Small intestine (tissue), 7 donors: ENCODE data around the gene ZNF574. TPM values are rescaled to one million over a fixed set of nuclear protein-coding genes. Genes with fewer than 3 reads are reported as not detected.
A peak's percentile ranks its signal among the peaks of the same experiment; 100 is the strongest.

Source experiments
- DNase-seq, 2 donors: peaks; one replicate each; pipeline versions ENCODE4 v3.0.0 to v3.0.0-alpha.2; 2013
- FAIRE-seq: peaks from 2 replicates; lab custom pipeline; 2012; peaks lifted over from hg19 to GRCh38; lab: Jason Lieb, UNC
- H3K27ac ChIP-seq, 3 donors: one replicate each; pipeline ENCODE4 v1.5.1; 2013; ENCODE audit warnings: low read length in 2 of 3, mild to moderate bottlenecking in 2 of 3, control low read depth in 1 of 3, inconsistent platforms in 1 of 3, low read depth in 1 of 3, moderate library complexity in 1 of 3
- H3K27me3 ChIP-seq, 3 donors: one replicate each; pipeline ENCODE4 v1.6.1; 2013; ENCODE audit warnings: low read length in 3 of 3, inconsistent platforms in 1 of 3; ENCODE audit not compliant: control insufficient read depth in 3 of 3, insufficient read depth in 3 of 3
- H3K36me3 ChIP-seq, 3 donors: one replicate each; pipeline ENCODE4 v1.6.1; 2013; ENCODE audit warnings: low read length in 3 of 3, inconsistent platforms in 1 of 3, low read depth in 1 of 3, mild to moderate bottlenecking in 1 of 3, moderate library complexity in 1 of 3; ENCODE audit not compliant: control insufficient read depth in 3 of 3, insufficient read depth in 2 of 3
- H3K4me1 ChIP-seq, 3 donors: one replicate each; pipeline ENCODE4 v1.6.1; 2013; ENCODE audit warnings: low read length in 2 of 3, inconsistent platforms in 1 of 3, low read depth in 1 of 3, mild to moderate bottlenecking in 1 of 3, moderate library complexity in 1 of 3; ENCODE audit not compliant: control insufficient read depth in 3 of 3, insufficient read depth in 2 of 3
- H3K4me3 ChIP-seq, 3 donors: one replicate each; pipeline ENCODE4 v1.5.1; 2013; ENCODE audit warnings: low read length in 3 of 3, control low read depth in 1 of 3, inconsistent platforms in 1 of 3, low read depth in 1 of 3, mild to moderate bottlenecking in 1 of 3, moderate library complexity in 1 of 3
- H3K9me3 ChIP-seq, 2 donors: one replicate each; pipeline ENCODE4 v1.6.1; 2013; ENCODE audit warnings: low read depth in 1 of 2, low read length in 1 of 2; ENCODE audit not compliant: control insufficient read depth in 2 of 2, insufficient read depth in 1 of 2
- WGBS, 3 donors: extraction: QIAGEN DNeasy Blood & Tissue Kit; methylation state at CpG; one replicate each; pipeline ENCODE4 v1.1.7; 2013; 5-methylcytosine and 5-hydroxymethylcytosine counted together
- polyA plus RNA-seq, 4 donors: library from polyadenylated mRNA; stranded (reverse) in 3 of 4; unstranded in 1 of 4; fragments of 200-250 nt in 3 of 4; fragments of 120-200 nt in 1 of 4; gene quantifications; one replicate each; pipeline versions ENCODE4 v1.2.1 to v1.2.3, GENCODE V29; 2013
- donor health status: healthy with polysubstance abuse.
- donor health status: control.
- donor health status: control.
- donor health status: Bipolar disorder and iron deficiency.
- donor health status: healthy.

The ZNF574 gene
- polyA plus RNA-seq, 4 donors, result 4.5 to 16.9 (median 7.4) TPM

DNA sequence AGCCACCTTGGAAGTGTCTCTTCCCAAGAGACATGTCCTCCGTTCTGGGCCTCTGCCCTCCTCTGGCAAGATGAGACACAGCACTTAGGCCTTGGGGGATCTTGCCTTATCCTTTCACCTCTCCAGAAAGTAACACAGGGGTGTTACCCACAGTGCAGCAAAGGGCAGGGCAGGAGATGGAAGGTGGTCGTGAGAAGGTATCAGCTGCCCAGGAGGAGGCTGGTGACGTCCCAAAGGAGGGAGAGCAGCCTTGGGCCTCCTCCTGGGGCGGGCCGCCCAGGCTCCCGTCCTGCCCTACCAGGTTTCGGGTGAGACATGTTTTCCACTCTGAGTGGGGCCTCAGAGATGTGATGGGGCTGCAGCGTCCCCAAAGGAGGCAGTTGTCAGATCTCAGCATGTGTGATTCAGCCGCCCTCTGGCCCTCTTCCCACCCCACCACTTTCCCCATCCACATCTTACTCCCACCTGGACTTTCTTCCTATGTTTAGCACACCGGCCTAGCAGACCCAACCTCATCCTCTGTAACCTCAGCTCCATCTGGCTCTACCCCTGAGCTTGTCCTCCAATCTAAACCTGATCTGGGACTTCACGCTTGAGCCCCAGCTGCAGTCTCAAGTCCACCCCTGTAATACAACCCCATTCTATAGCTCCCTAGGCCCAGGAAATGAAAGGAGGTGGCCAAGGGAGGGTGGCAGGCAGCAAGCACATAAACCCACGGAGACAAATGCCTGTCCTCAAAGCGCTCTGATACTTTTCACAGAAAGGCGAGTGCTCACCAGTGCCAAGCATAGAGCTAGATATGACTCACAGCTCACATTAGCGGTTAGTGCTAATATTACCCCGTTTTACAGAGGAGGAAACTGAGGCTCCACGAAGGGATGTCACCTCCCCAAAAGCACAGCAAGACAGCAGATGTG, 47.0 kb downstream of the ZNF574 start:
- WGBS, 3 donors, result 71 to 80% (median 76%) methylated on average over 17 of the region's 17 CpGs
- Histone ChIP-seq H3K9me3 (peaks cover 0 to 4% of the 10 kb centered on the region in 2 donors), H3K4me1 (peaks cover 0 to 4% (median 0%) of the 10 kb centered on the region in 3 donors), H3K36me3 (no peaks in the 10 kb centered on the region), H3K27me3 (peaks cover 0 to 3% (median 0%) of the 10 kb centered on the region in 3 donors), H3K27ac (peak overlapping the region in 1 of 3 donors; percentile 29), H3K4me3 (no peak overlapping the region)
- DNase-seq (no peak), FAIRE-seq (no peak)

DNA sequence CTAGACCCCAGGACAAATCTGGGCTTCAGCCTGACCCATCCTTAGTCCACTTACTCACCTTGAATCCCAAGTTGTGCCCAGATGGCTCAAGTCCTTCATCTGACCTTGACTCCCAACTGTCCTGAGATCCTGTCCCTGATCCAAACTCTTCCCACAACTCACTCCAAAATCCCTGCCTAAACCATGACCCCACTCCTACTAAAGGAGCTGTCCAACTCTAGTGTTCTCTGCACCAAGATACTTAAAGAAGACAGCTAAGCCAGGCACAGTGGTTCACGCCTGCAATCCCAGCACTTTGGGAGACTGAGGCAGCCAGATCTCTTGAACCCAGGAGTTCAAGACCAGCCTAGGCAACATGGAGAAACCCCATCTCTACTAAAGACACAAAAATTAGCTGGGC, 47.8 kb downstream of the ZNF574 start:
- Histone ChIP-seq H3K4me1 (peaks cover 0 to 4% (median 0%) of the 10 kb centered on the region in 3 donors), H3K36me3 (no peaks in the 10 kb centered on the region), H3K27me3 (peaks cover 0 to 3% (median 0%) of the 10 kb centered on the region in 3 donors), H3K27ac (peak overlapping the region in 1 of 3 donors; percentile 1), H3K9me3 (peaks cover 0 to 4% of the 10 kb centered on the region in 2 donors), H3K4me3 (no peak overlapping the region)
- no peak for FAIRE-seq
- no peak for DNase-seq
- 88 to 95% (median 94%) methylated on average over 1 of the region's 1 CpG for WGBS, 3 donors

DNA sequence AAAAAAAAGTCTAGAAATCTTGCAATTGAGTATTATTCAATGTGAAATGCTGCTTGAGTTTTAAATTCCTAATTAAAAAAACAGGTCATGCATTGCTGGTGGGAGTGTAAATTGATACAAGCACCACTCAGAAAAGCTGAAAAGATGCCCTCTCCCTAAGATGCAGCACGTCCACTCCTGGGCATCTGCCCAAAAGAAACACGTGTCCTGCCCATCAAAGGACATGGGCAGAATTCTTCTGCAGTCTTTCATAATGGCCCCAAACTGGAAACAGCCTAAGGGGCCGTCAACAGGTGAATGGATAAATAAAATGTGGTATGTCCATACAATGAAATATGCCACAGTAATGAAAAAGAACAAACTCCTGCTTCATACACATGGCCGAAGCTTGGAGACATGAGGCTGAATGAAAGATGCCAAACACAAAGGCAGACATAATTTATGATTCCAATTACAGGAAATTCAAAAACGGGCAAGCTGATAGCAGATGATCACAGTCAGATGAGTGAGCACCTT, 48.5 kb downstream of the ZNF574 start:
- Histone ChIP-seq H3K4me1 (peaks cover 0 to 4% (median 0%) of the 10 kb centered on the region in 3 donors), H3K27me3 (peaks cover 0 to 3% (median 0%) of the 10 kb centered on the region in 3 donors), H3K4me3 (no peak overlapping the region), H3K9me3 (peaks cover 0 to 4% of the 10 kb centered on the region in 2 donors), H3K36me3 (no peaks in the 10 kb centered on the region), H3K27ac (no peak overlapping the region)
- WGBS, 3 donors, result 73 to 85% (median 81%) methylated on average over 5 of the region's 5 CpGs
- no peak for DNase-seq
- FAIRE-seq, result no peak

DNA sequence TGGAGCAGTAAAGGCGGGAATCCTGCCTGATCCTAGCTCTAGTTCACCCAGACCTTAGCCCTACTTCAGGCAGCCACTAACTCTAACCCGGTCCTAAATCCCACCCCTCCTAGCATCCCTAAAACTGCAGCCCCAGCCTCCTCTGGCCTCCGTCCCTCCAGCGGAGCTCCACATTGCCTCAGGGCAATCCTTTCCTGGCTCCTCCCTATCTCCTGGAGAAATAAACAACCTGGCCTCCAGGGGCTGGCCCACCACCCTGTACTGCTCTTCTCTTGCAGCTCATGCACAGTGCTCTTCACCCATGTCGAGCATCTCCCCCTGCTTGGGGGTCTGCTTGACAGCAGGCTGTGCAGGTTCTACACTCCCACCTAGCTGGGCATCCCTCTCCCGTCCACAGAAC, 49.6 kb downstream of the ZNF574 start:
- FAIRE-seq (no peak), DNase-seq (no peak)
- peaks cover 0 to 12% (median 0%) of the 10 kb centered on the region in 3 donors for H3K27me3 ChIP-seq
- H3K27ac ChIP-seq, result no peak overlapping the region
- peaks cover 0 to 4% (median 0%) of the 10 kb centered on the region in 3 donors for H3K4me1 ChIP-seq
- 66 to 83% (median 72%) methylated on average over 6 of the region's 6 CpGs for WGBS, 3 donors
- peaks cover 0 to 4% of the 10 kb centered on the region in 2 donors for H3K9me3 ChIP-seq
- no peaks in the 10 kb centered on the region for H3K36me3 ChIP-seq
- no peak overlapping the region for H3K4me3 ChIP-seq

- WGBS, 3 donors, result 72 to 85% (median 75%) methylated on average over 5 of the region's 5 CpGs
- Histone ChIP-seq H3K4me1 (peaks cover 0 to 4% (median 0%) of the 10 kb centered on the region in 3 donors), H3K27me3 (peaks cover 0 to 16% (median 0%) of the 10 kb centered on the region in 3 donors), H3K4me3 (no peak overlapping the region), H3K9me3 (peaks cover 0 to 4% of the 10 kb centered on the region in 2 donors), H3K27ac (no peak overlapping the region), H3K36me3 (no peaks in the 10 kb centered on the region)
- FAIRE-seq, result no peak
- no peak for DNase-seq
Observed at GRCh38 chr19:42126574-42126973, 50.6 kb downstream of the ZNF574 start.

DNA sequence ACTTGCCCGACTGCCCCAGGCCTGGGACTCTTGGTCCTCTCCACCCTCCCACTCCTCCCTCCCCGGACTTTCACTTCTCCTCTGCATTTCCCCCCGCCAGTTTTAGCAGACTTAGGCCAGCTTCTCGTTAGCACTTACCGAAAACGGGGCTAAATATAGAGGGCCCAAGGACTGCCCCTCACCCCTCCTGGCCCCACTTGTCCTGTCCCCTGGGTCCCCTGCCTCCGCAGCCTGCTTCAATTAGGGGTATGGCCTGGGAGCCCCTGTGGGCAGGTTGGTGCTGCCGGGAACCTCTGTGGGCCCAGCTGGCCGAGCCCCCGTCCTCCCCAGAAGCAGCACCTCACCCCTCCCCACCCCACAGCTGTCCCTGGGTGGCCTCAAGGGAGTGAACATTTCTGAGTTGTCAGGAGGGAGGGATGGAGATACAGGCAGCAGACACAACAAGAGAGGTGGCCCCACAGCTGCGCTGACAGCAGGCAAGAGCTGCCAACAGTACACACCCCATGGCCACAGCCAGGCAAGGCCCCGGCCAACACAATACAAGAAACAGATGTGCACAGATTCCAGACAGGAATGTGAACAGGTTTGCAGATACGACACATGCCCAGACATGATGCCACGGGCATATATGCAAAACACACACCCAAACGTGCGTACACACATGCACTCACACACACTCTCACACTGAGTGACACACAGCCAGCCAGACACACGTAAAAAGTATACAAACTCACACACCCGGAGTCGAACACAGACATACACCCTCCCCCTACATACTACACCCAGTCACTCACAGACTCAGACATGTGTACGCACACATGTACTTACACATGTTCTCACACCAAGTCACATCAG, 53.7 kb downstream of the ZNF574 start:
- Histone ChIP-seq H3K4me3 (no peak overlapping the region), H3K27me3 (peaks cover 0 to 35% (median 0%) of the 10 kb centered on the region in 3 donors), H3K9me3 (peaks cover 0 to 2% of the 10 kb centered on the region in 2 donors), H3K27ac (peak overlapping the region in 1 of 3 donors; percentile 1), H3K4me1 (peaks cover 0 to 5% (median 0%) of the 10 kb centered on the region in 3 donors), H3K36me3 (no peaks in the 10 kb centered on the region)
- 49 to 65% (median 61%) methylated on average over 20 of the region's 20 CpGs for WGBS, 3 donors
- FAIRE-seq (no peak), DNase-seq (no peak)

GRCh38 chr19:42130254-42130573, 54.2 kb downstream of the ZNF574 start:
- no peak for FAIRE-seq

More at GRCh38 chr19:42130254-42130573, 54.2 kb downstream of the ZNF574 start:
- Histone ChIP-seq H3K27ac (peak overlapping the region in 1 of 3 donors; percentile 1), H3K9me3 (no peaks in the 10 kb centered on the region), H3K4me3 (no peak overlapping the region), H3K4me1 (peaks cover 0 to 5% (median 0%) of the 10 kb centered on the region in 3 donors), H3K27me3 (peaks cover 0 to 41% (median 0%) of the 10 kb centered on the region in 3 donors), H3K36me3 (no peaks in the 10 kb centered on the region)
- DNase-seq, result peak in 1 of 2 donors; percentile 16
